GM19468 (cell line): ENCODE data around the gene ST14.
"Not testable (repeated sequence)": the region's sequence is repeated elsewhere in the genome, so short reads cannot be mapped to it uniquely, and the experiment has no call there.

ENCODE experiments used
- ATAC-seq: cut with Tn5 transposase; IDR thresholded peaks from one replicate; pipeline ENCODE4 v1.9.1; 2021; ENCODE audit warnings: mild to moderate bottlenecking, moderate library complexity, moderate number of reproducible peaks; ENCODE audit not compliant: unreplicated experiment; ENCODE audit errors: extremely low read depth

Gene ST14

GRCh38 chr11:130161441-130162145, 2.0 kb downstream of the ST14 start:
- no peak for ATAC-seq

GRCh38 chr11:130162733-130163132, 3.2 kb downstream of the ST14 start:
- ATAC-seq = no peak

- ATAC-seq = no peak
Measured at GRCh38 chr11:130163346-130164220, 4.0 kb downstream of the ST14 start.

- ATAC-seq = no peak
Measured at GRCh38 chr11:130164221-130164570, 4.6 kb downstream of the ST14 start.

- no peak for ATAC-seq
Measured at GRCh38 chr11:130165601-130166456, 6.2 kb downstream of the ST14 start.

- ATAC-seq = peak; percentile 55
Measured at GRCh38 chr11:130166457-130166784, 6.8 kb downstream of the ST14 start.

GRCh38 chr11:130167146-130167545, 7.6 kb downstream of the ST14 start:
- no peak for ATAC-seq

- no peak for ATAC-seq
Measured at GRCh38 chr11:130168105-130168504, 8.5 kb downstream of the ST14 start.

GRCh38 chr11:130170345-130170744, 10.8 kb downstream of the ST14 start:
- no peak for ATAC-seq

GRCh38 chr11:130171534-130171933, 12.0 kb downstream of the ST14 start:
- ATAC-seq = no peak

- not testable (repeated sequence) for ATAC-seq
Measured at GRCh38 chr11:130172001-130172400, 12.4 kb downstream of the ST14 start.

GRCh38 chr11:130174642-130175041, 15.1 kb downstream of the ST14 start:
- ATAC-seq = no peak

GRCh38 chr11:130175898-130176297, 16.3 kb downstream of the ST14 start:
- ATAC-seq = no peak

GRCh38 chr11:130177782-130178181, 18.2 kb downstream of the ST14 start:
- ATAC-seq = no peak

- no peak for ATAC-seq
Measured at GRCh38 chr11:130178441-130179339, 19.1 kb downstream of the ST14 start.

- ATAC-seq = no peak
Measured at GRCh38 chr11:130179396-130180306, 20.1 kb downstream of the ST14 start.

- ATAC-seq = no peak
Measured at GRCh38 chr11:130180491-130180890, 20.9 kb downstream of the ST14 start.

GRCh38 chr11:130180896-130181294, 21.3 kb downstream of the ST14 start:
- no peak for ATAC-seq
